Type B pancreatic cell (in vitro differentiated cells): ENCODE measurements around the gene INPP5K. TPM values are rescaled to one million over a fixed set of nuclear protein-coding genes. Genes with fewer than 3 reads are reported as not detected.
"Not testable (repeated sequence)": the region's sequence is repeated elsewhere in the genome, so short reads cannot be mapped to it uniquely, and the experiment has no call there.

Experiments used
- DNase-seq: peaks from one replicate; pipeline ENCODE4 v3.0.0; 2021; ENCODE audit warnings: mixed read lengths; ENCODE audit not compliant: unreplicated experiment; ENCODE audit errors: extremely low spot score
- H3K27ac Mint-ChIP-seq: 2 replicates; pipeline ENCODE4 v1.8.0; 2021; ENCODE audit warnings: mild to moderate bottlenecking, mixed read lengths
- H3K27me3 Mint-ChIP-seq: 2 replicates; pipeline ENCODE4 v1.8.0; 2021; ENCODE audit warnings: mixed read lengths
- H3K36me3 Mint-ChIP-seq: 2 replicates; pipeline ENCODE4 v1.8.0; 2021; ENCODE audit warnings: mixed read lengths
- H3K4me1 Mint-ChIP-seq: one replicate; pipeline ENCODE4 v1.8.0; 2021; ENCODE audit warnings: mixed read lengths; ENCODE audit not compliant: unreplicated experiment
- H3K4me3 Mint-ChIP-seq: 2 replicates; pipeline ENCODE4 v1.8.0; 2021; ENCODE audit warnings: mild to moderate bottlenecking, mixed read lengths
- H3K9me3 Mint-ChIP-seq: 2 replicates; pipeline ENCODE4 v1.8.0; 2021; ENCODE audit warnings: mixed read lengths
- total RNA-seq: library from RNA; stranded (reverse); gene quantifications from 2 replicates; pipeline ENCODE4 v1.2.1, GENCODE V29; 2021; ENCODE audit warnings: low replicate concordance
- TF ChIP-seq, protein P1 (sequence below): fragments of 200-600 bp; sonication (generic); conservative IDR thresholded peaks from 2 replicates; pipeline ENCODE4 v1.5.0; 2021; ENCODE audit warnings: antibody characterized with exemption, mild to moderate bottlenecking

The INPP5K gene
- total RNA-seq, 1 donor from 2014 or later: 21.2 TPM

DNA sequence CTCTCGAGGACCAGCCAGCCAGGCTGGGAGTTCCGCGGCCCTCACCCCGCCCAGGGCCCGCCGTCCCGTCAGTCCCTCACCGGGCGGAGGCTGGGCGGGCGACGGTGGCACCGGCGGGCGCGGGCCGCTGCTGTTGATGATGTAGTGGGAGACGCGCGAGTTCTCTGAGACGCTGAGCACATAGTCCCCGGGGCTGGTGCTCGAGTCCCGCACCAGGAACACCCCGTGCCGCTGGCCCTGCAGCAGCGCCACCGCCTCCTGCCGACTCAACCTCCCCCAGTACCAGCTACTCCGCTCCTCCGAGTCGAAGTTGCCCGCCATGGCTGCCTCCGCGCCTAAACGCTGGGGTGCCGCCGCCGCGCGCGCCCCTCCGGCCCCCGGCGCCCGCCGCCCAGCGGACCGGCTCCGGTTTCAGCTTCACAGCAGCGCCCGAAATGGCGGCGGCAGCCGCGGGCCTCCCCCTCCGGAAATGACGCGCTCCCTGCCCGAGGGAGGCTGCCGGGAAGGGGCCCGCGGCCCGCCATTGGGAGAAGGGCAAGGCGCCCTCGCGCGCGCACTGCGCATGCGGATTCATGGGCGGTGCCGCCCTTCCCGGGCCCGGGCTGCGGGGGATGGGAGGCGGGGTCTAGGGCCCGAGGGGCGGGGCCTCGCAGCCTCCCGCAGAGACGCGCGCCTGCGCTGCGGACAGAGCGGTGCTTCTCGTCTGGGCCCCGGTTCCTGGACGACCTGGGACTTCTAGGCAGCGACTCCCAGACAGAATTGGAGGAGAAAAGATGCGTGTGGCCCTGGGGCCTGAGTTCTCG, 60.4 kb downstream of the INPP5K start, which contains the start of gene CRK:
TSS of gene CRK (minus strand) at position 436 of the 803 bp plus-strand sequence. CDS start at position 321, 115 bp downstream.
- peaks cover 23% of the 10 kb centered on the region for H3K4me1 Mint-ChIP-seq
- peak within 1 kb of the TSS; percentile 93 for H3K4me3 Mint-ChIP-seq
- H3K27ac Mint-ChIP-seq: peak within 1 kb of the TSS; percentile 95
- DNase-seq: peak; percentile 100
- H3K9me3 Mint-ChIP-seq: no peaks in the 10 kb centered on the region
- TF ChIP-seq, protein P1, sequence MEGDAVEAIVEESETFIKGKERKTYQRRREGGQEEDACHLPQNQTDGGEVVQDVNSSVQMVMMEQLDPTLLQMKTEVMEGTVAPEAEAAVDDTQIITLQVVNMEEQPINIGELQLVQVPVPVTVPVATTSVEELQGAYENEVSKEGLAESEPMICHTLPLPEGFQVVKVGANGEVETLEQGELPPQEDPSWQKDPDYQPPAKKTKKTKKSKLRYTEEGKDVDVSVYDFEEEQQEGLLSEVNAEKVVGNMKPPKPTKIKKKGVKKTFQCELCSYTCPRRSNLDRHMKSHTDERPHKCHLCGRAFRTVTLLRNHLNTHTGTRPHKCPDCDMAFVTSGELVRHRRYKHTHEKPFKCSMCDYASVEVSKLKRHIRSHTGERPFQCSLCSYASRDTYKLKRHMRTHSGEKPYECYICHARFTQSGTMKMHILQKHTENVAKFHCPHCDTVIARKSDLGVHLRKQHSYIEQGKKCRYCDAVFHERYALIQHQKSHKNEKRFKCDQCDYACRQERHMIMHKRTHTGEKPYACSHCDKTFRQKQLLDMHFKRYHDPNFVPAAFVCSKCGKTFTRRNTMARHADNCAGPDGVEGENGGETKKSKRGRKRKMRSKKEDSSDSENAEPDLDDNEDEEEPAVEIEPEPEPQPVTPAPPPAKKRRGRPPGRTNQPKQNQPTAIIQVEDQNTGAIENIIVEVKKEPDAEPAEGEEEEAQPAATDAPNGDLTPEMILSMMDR: no peak
- no peaks in the 10 kb centered on the region for H3K27me3 Mint-ChIP-seq
- no peaks in the 10 kb centered on the region for H3K36me3 Mint-ChIP-seq

DNA sequence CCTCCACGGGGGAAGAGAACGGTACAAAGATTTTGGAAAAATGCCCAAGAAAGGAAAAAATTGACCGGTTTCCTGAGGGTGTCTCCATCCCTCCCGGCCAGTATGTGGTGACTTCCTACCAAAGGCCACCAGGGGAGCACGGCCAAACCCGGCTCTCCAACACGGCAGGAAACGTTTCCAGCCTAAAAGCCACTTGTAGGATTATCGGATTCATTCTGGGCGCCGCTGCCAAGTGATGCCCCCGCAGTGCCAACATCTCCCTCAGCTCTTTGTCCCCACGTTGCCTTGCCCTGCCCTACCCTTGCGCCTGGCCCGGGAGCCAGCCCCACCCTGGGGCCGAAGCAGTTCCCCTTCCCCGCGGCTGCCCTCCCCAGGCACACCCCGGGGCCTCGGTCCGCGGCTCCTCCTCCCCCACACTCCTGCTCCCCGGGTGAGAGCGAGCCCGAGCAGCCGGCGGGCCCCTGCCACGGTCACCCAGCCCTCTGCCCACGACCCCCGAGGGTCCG, 61.1 kb downstream of the INPP5K start:
- Mint-ChIP-seq H3K27me3 (no peaks in the 10 kb centered on the region), H3K9me3 (no peaks in the 10 kb centered on the region), H3K27ac (peak overlapping the region; percentile 95), H3K4me3 (peak overlapping the region; percentile 93), H3K36me3 (no peaks in the 10 kb centered on the region), H3K4me1 (peaks cover 23% of the 10 kb centered on the region)
- DNase-seq: no peak
- TF ChIP-seq, protein P1: peak; percentile 78

DNA sequence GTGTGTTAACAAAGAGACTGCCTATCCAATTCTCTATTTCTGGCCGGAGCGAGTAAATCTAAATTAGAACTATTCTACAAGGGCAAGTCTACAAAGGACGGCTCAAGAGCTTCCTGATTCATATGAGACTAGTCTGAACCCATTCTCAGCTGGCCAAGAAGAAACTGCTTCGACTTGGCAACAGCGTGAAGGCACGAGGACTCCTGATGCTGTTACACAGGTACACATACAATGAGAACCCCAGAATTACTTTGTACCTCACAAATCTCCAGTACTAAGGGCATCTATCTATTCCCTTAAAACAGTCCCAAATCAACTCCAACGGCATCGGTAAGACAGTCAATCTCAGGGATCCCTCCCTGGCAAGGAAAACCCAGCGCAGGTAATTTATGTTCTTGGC, 61.9 kb downstream of the INPP5K start:
- TF ChIP-seq, protein P1: no peak
- Mint-ChIP-seq H3K27me3 (no peaks in the 10 kb centered on the region), H3K4me1 (peaks cover 24% of the 10 kb centered on the region), H3K27ac (peak overlapping the region; percentile 95), H3K4me3 (peak overlapping the region; percentile 93), H3K9me3 (no peaks in the 10 kb centered on the region), H3K36me3 (no peaks in the 10 kb centered on the region)
- DNase-seq: no peak

DNA sequence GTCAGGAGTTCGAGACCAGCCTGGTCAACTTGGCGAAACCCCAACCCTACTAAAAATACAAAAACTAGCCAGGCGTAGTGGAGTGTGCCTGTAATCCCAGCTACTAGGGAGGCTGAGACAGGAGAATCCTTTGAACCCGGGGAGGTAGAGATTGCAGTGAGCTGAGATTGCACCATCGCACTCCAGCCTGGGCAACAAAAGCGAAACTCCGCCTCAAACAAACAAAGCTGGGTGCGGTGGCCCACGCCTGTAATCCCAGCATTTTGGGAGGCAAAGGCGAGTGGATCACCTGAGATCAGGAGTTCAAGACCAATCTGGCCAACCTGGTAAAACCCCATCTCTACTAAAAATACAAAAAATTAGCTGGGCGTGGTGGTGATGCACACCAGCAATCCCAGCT, 62.7 kb downstream of the INPP5K start:
- H3K36me3 Mint-ChIP-seq, H3K27me3 Mint-ChIP-seq, DNase-seq, H3K9me3 Mint-ChIP-seq: not testable (repeated sequence)
- Mint-ChIP-seq H3K27ac (peak overlapping the region; percentile 61), H3K4me3 (peak overlapping the region; percentile 75), H3K4me1 (peaks cover 28% of the 10 kb centered on the region)

DNA sequence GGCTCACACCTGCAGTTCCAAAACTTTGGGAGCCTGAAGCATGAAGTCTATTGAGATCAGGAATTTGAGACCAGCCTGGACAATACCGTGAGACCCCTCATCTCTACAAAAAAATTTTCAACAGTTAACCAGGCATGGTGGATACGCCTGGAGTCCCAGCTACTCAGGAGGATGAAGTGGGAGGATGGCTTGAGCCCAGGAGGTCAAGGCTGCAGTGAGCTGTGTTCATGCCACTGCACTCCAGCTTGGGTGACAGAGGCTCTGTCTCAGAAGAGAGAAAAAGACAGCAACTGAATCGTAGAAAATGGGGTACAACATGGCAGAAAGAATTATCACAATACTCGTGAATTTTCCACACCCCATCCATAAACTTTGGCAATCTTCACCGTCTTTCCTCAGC, 63.6 kb downstream of the INPP5K start:
- Mint-ChIP-seq H3K9me3 (no peaks in the 10 kb centered on the region), H3K27me3 (no peaks in the 10 kb centered on the region), H3K4me3 (peak overlapping the region; percentile 75), H3K4me1 (peaks cover 28% of the 10 kb centered on the region), H3K27ac (peak overlapping the region; percentile 64), H3K36me3 (peaks cover 8% of the 10 kb centered on the region)
- no peak for DNase-seq
- TF ChIP-seq, protein P1: no peak

DNA sequence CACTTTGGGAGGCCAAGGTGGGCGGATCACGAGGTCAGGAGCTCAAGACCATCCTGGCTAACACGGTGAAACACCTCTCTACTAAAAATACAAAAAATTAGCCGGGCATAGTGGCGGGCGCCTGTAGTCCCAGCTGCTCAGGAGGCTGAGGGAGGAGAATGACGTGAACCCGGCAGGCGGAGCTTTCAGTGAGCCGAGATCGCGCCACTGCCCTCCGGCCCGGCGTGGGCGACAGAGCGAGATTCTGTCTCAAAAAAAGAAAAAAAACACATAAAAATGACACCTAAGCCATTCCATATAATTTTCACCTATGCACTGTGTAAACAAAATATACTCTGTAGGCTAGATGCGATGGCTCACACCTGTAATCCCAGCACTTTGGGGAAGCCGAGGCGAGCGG, 66.2 kb downstream of the INPP5K start:
- peaks cover 15% of the 10 kb centered on the region for H3K36me3 Mint-ChIP-seq
- not testable (repeated sequence) for H3K27me3 Mint-ChIP-seq, H3K9me3 Mint-ChIP-seq, DNase-seq, H3K4me3 Mint-ChIP-seq, H3K27ac Mint-ChIP-seq
- peaks cover 32% of the 10 kb centered on the region for H3K4me1 Mint-ChIP-seq
